Fibroblast of the aortic adventitia (primary cell): ENCODE results near the gene JMJD1C. TPM values are rescaled to one million over a fixed set of nuclear protein-coding genes. Genes with fewer than 3 reads are reported as not detected.

ENCODE experiments used
- DNase-seq: peaks from one replicate; pipeline ENCODE4 v3.0.0-alpha.2; 2010; ENCODE audit warnings: low read depth
- H3K4me3 ChIP-seq: 2 replicates; pipeline ENCODE4 v1.5.1; 2011; ENCODE audit warnings: low read depth, mild to moderate bottlenecking, control low read depth, low read length, moderate library complexity
- total RNA-seq: library from RNA; depleted of rRNA; stranded (reverse); fragments of >200 nt; gene quantifications from 2 replicates; pipeline ENCODE4 v1.2.3, GENCODE V29; 2012; ENCODE audit warnings: low replicate concordance
- TF ChIP-seq, protein P1 (sequence below): IDR thresholded peaks from 2 replicates; pipeline ENCODE4 v1.5.1; 2011; ENCODE audit warnings: mild to moderate bottlenecking, low read length, control low read depth, inconsistent platforms; ENCODE audit not compliant: insufficient read depth

Gene JMJD1C
- total RNA-seq, 1 donor = 120 TPM

DNA sequence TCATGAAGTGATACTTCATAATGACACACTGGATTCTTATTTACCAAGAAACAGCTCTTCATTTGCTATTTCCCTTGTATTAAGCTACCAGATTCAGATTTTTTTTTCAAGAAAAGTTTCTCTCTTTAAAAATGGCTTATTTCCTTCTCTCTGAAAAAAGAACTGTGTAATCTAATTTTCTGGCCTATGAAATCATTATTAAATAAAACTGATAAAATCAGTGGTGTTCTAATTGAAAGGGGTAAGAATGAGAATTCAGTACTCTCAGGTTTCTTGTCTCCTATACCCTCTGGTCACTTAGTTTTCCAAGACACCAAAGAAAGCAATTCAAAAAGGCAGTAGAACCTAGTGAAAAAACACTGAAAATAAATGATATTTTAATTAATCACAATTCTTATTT lies 10.3 kb downstream of the JMJD1C start:
- TF ChIP-seq, protein P1, sequence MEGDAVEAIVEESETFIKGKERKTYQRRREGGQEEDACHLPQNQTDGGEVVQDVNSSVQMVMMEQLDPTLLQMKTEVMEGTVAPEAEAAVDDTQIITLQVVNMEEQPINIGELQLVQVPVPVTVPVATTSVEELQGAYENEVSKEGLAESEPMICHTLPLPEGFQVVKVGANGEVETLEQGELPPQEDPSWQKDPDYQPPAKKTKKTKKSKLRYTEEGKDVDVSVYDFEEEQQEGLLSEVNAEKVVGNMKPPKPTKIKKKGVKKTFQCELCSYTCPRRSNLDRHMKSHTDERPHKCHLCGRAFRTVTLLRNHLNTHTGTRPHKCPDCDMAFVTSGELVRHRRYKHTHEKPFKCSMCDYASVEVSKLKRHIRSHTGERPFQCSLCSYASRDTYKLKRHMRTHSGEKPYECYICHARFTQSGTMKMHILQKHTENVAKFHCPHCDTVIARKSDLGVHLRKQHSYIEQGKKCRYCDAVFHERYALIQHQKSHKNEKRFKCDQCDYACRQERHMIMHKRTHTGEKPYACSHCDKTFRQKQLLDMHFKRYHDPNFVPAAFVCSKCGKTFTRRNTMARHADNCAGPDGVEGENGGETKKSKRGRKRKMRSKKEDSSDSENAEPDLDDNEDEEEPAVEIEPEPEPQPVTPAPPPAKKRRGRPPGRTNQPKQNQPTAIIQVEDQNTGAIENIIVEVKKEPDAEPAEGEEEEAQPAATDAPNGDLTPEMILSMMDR = no peak
- H3K4me3 ChIP-seq = no peak overlapping the region
- DNase-seq = no peak

DNA sequence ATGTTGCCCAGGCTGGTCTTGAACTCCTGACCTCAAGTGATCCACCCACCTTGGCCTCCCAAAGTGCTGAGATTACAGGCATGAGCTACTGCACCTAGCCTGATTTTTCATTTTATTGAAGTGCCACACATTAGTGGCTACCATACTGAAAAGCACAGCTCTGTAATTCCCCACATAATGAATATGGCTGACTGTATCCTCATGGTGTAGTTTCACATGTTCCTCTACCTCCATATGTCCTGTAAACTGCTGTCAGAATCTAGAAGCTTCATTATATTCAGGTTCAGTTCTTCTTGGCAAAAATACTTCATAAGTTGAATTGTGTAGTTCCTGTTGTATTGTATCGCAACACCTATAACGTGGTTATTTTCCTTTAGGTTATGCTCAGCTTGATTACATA lies 11.1 kb downstream of the JMJD1C start:
- H3K4me3 ChIP-seq = no peak overlapping the region
- TF ChIP-seq, protein P1 = no peak
- no peak for DNase-seq

DNA sequence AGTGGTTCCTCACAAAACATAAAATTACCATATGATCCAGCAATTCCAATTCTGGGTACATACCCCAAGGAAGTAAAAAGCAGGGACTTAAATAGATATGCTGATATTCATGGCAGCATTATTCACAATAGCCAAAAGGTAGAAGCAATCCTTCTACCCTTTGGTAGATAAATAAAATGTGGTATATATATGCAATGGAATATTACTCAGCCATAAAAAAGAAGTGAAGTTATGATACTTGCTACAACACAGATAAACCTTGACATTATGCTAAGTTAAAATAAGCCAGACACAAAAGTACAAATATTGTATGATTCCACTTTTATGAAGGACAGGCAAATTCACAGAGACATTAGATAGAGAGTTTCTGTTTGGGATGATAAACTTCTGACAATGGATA lies 13.3 kb downstream of the JMJD1C start:
- no peak overlapping the region for H3K4me3 ChIP-seq
- TF ChIP-seq, protein P1 = no peak
- no peak for DNase-seq

DNA sequence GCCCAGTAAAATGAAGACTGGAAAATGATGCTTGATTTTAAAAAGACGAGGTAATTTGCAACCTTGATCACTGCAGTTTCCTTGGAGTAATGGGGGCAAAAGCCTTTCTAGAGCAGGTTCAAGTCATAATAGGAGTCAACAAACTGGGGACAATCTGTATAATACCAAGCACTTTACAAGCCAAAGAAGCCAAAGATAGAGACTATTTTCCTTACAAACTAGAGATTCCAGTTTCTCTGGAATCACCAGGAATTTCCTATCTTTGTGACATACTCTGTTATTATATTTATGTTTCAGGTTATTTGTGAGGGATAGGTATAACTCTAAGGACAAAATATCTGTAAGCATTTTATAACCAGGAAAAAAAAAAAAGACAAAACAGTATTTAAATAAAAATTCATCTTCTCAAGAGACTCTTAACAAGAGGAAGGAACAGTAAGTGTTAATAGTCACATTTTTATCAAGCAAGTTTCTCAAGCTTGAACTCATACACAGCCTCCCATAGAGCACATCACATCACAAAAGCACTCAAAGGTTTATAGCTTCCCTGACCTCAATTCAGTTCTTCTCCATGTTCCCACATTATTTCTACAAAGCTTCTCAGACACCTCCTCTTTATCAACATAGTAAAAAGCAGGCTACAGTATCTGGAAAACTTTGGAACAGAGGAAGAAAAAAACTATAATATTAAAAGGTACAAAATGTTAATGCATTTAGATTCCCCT lies 18.9 kb downstream of the JMJD1C start:
- TF ChIP-seq, protein P1 = no peak
- no peak for DNase-seq
- H3K4me3 ChIP-seq = no peak overlapping the region

DNA sequence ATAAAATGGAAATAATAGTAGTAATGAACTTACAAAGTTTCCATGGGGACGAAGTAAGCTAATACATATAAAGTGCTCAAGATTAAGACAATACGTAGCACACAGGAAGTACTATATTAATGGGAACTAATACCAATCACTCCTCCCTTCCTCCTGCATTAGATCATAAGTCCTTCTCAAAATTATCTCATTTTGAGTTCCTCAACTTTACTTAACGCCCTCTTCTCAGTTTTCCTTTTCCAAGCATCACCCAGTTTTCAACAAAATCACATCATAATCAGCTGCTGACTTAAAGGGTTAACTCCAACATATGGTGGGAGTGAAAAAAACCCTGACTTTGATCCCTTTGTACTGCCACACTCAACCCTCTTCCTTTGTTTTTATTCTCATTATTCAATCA lies 24.4 kb downstream of the JMJD1C start:
- TF ChIP-seq, protein P1 = no peak
- H3K4me3 ChIP-seq = no peak overlapping the region
- DNase-seq = no peak

DNA sequence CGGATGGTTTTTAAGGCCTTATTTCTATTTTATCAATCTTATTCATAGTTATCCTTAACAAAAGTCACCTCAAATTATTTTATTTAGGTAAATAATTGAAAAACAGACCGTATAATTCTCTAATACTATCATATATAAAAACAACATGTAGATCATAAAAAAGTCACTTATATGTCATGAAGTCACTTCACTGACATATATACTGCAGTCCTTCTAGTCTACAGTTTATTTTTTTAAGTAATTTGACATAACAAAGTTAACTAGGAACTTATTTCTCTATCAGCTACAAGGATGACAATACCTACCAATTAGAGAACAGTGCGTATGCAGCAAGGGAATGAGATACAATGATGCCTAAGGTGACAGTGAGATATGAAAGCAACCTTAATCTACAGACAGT lies 26.2 kb downstream of the JMJD1C start:
- no peak overlapping the region for H3K4me3 ChIP-seq
- no peak for DNase-seq
- TF ChIP-seq, protein P1 = no peak
